ENCODE data around the gene SSU72. TPM values are rescaled to one million over a fixed set of nuclear protein-coding genes. Genes with fewer than 3 reads are reported as not detected.
A peak's percentile ranks its signal among the peaks of the same experiment; 100 is the strongest.

The SSU72 gene
- polyA plus RNA-seq, 1 of the 3 experiments (the other 2 are of a cell fraction): 104 TPM

- Histone ChIP-seq H3K36me3 (replicated peaks in 1 of 2; ENCODE audit: control insufficient read depth in 1 of 2, insufficient read depth in 2 of 2, low read length in 1 of 2) (peaks cover 3 to 7% of the 10 kb centered on the region in 2 experiments), H3K27me3 (ENCODE audit: insufficient read depth) (no peaks in the 10 kb centered on the region), H3K4me2 (peak overlapping the region; percentile 92), H3K79me2 (ENCODE audit: insufficient read depth) (peaks cover 49% of the 10 kb centered on the region), H2AFZ (ENCODE audit: low read depth) (no peak overlapping the region), H3K4me1 (ENCODE audit: control insufficient read depth in 1 of 2, insufficient read depth in 2 of 2, low read depth in 1 of 2, low read length in 1 of 2) (peaks cover 0 to 18% of the 10 kb centered on the region in 2 experiments; a peak in 1 of 4 replicates), H3K9me2 (no peaks in the 10 kb centered on the region), H3K27ac (ENCODE audit: low read depth in 2 of 2, low read length in 1 of 2) (peak overlapping the region; percentile 99; a peak in 3 of 4 replicates), H3K4me3 (ENCODE audit: low read depth in 2 of 2, low read length in 1 of 2) (peak overlapping the region; percentile 86 to 88), H3K9me3 (no peaks in the 10 kb centered on the region), H4K20me1 (ENCODE audit: insufficient read depth) (peaks cover 10% of the 10 kb centered on the region), H3F3A (replicated peaks; ENCODE audit: insufficient read depth) (no peaks in the 10 kb centered on the region), H3K9ac (peak overlapping the region; percentile 100)
- WGBS (ENCODE audit: low lambda C conversion rate): 13% methylated on average over 10 of the region's 80 CpGs
- ChIA-PET CTCF (no interaction called here), POLR2A (interaction anchor here (0.6 to 2.0 kb wide), 6 partner anchors 8 to 208 kb away, joined by 3 to 4 read pairs (median 3); partner anchors contain the start of gene FNDC10)
- no peak for TF ChIP-seq TAF1 (IDR thresholded peaks at IDR 0.05; ENCODE audit: borderline replicate concordance, low read depth, low read length)
- no peak for TF ChIP-seq SIN3A (IDR thresholded peaks at IDR 0.05; ENCODE audit: borderline replicate concordance, low read depth, low read length)
- no peak for TF ChIP-seq PBX3 (IDR thresholded peaks at IDR 0.05)
- no peak for TF ChIP-seq USF1 (IDR thresholded peaks at IDR 0.05; ENCODE audit: borderline replicate concordance, low read depth)
- TF ChIP-seq MXI1 (IDR thresholded peaks at IDR 0.05; ENCODE audit: low read depth, low read length): no peak
- peak; percentile 39 for TF ChIP-seq NRF1 (IDR thresholded peaks at IDR 0.05; ENCODE audit: low read depth, low read length)
- TF ChIP-seq RXRA (IDR thresholded peaks at IDR 0.05; ENCODE audit: borderline replicate concordance, low read depth): no peak
- no peak for TF ChIP-seq JUND (IDR thresholded peaks at IDR 0.05)
- no peak for TF ChIP-seq POLR2AphosphoS5 (IDR thresholded peaks at IDR 0.05; ENCODE audit: low read depth, low read length)
- peak; percentile 85 for DNase-seq
Measured at GRCh38 chr1:1616045-1616790, 41.6 kb upstream of the SSU72 start.

GRCh38 chr1:1615256-1616044 lies 40.8 kb upstream of the SSU72 start, which contains the start of gene MIB2:
MIB2 (plus strand) TSS chr1:1615500; CDS start chr1:1623453, 7,953 bp downstream.
- POLR2A ChIA-PET: interaction anchor here (0.6 to 2.0 kb wide), 6 partner anchors 9 to 208 kb away, joined by 3 to 4 read pairs (median 3); partner anchors contain the start of gene FNDC10
- peak within 1 kb of the TSS; percentile 92 for H3K4me2 ChIP-seq
- H3K27ac ChIP-seq (ENCODE audit: low read depth in 2 of 2, low read length in 1 of 2): peak within 1 kb of the TSS; percentile 99
- no peaks in the 10 kb centered on the region for H3F3A ChIP-seq (replicated peaks; ENCODE audit: insufficient read depth)
- H3K9me3 ChIP-seq: no peaks in the 10 kb centered on the region
- peaks cover 3 to 7% of the 10 kb centered on the region in 2 experiments for H3K36me3 ChIP-seq (replicated peaks in 1 of 2; ENCODE audit: control insufficient read depth in 1 of 2, insufficient read depth in 2 of 2, low read length in 1 of 2)
- H4K20me1 ChIP-seq (ENCODE audit: insufficient read depth): peaks cover 10% of the 10 kb centered on the region
- peak within 1 kb of the TSS; percentile 100 for H3K9ac ChIP-seq
- DNase-seq: peak; percentile 100
- H2AFZ ChIP-seq (ENCODE audit: low read depth): no peak within 1 kb of the TSS
- no peaks in the 10 kb centered on the region for H3K9me2 ChIP-seq
- TF ChIP-seq TEAD4 (IDR thresholded peaks at IDR 0.05; ENCODE audit: borderline replicate concordance, insufficient read depth): no peak
- TF ChIP-seq EZH2phosphoT487 (IDR thresholded peaks at IDR 0.05; ENCODE audit: borderline replicate concordance, low read depth): no peak
- TF ChIP-seq USF1 (IDR thresholded peaks at IDR 0.05; ENCODE audit: borderline replicate concordance, low read depth): 0 out of 2 replicates have a peak, but pooled peaks have one; percentile 12
- TF ChIP-seq RFX5 (IDR thresholded peaks at IDR 0.05; ENCODE audit: low read length): peak; percentile 95
- TF ChIP-seq MXI1 (IDR thresholded peaks at IDR 0.05; ENCODE audit: low read depth, low read length): peak; percentile 90
- TF ChIP-seq TAF1 (IDR thresholded peaks at IDR 0.05; ENCODE audit: borderline replicate concordance, low read depth, low read length): peak; percentile 59; the same call in 1 of the 2 replicates
- no peak for TF ChIP-seq IRF3 (IDR thresholded peaks at IDR 0.05; ENCODE audit: low read depth, low read length)
- TF ChIP-seq ELF1 (IDR thresholded peaks at IDR 0.05): no peak
- TF ChIP-seq NRF1 (IDR thresholded peaks at IDR 0.05; ENCODE audit: low read depth, low read length): peak; percentile 94
- TF ChIP-seq CHD2 (IDR thresholded peaks at IDR 0.05; ENCODE audit: low read length, partially characterized antibody): peak; percentile 20
- TF ChIP-seq SIN3A (IDR thresholded peaks at IDR 0.05; ENCODE audit: borderline replicate concordance, low read depth, low read length): peak; percentile 58; the same call in 1 of the 2 replicates
- peak; percentile 79 for TF ChIP-seq GABPA (IDR thresholded peaks at IDR 0.05; ENCODE audit: low read depth)
- peak; percentile 64; the same call in 1 of the 2 replicates for TF ChIP-seq POLR2AphosphoS5 (IDR thresholded peaks at IDR 0.05; ENCODE audit: low read depth, low read length)
- TF ChIP-seq JUND (IDR thresholded peaks at IDR 0.05): no peak
- H3K79me2 ChIP-seq (ENCODE audit: insufficient read depth): peaks cover 49% of the 10 kb centered on the region
- CTCF ChIA-PET: no interaction called here
- 0% methylated on average over 3 of the region's 107 CpGs for WGBS (ENCODE audit: low lambda C conversion rate)
- H3K4me3 ChIP-seq (ENCODE audit: low read depth in 2 of 2, low read length in 1 of 2): peak within 1 kb of the TSS; percentile 86 to 88
- peaks cover 0 to 18% of the 10 kb centered on the region in 2 experiments; a peak in 1 of 4 replicates for H3K4me1 ChIP-seq (ENCODE audit: control insufficient read depth in 1 of 2, insufficient read depth in 2 of 2, low read depth in 1 of 2, low read length in 1 of 2)
- H3K27me3 ChIP-seq (ENCODE audit: insufficient read depth): no peaks in the 10 kb centered on the region

All from SK-N-SH (cell line).